GOT3 (cell line): ENCODE data around the gene LRIT2.
"Not testable (repeated sequence)": the region's sequence is repeated elsewhere in the genome, so short reads cannot be mapped to it uniquely, and the experiment has no call there.

Source experiments
- DNase-seq: peaks from one replicate; lab custom pipeline; 2025; ENCODE audit warnings: mixed read lengths; lab: John Stamatoyannopoulos, UW

The LRIT2 gene

DNA sequence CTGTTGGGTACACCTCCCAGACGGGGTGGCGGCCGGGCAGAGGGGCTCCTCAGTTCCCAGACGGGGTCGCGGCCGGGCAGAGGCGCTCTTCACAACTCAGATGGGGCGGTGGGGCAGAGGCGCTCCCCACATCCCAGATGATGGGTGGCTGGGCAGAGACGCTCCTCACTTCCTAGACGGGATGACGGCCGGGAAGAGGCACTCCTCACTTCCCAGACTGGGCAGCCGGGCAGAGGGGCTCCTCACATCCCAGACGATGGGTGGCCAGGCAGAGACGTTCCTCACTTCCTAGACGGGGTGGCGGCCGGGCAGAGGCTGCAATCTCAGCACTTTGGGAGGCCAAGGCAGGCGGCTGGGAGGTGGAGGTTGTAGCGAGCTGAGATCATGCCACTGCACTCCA is 45.0 kb downstream of the LRIT2 start:
- not testable (repeated sequence) for DNase-seq

GRCh38 chr10:84179059-84179710 is 46.2 kb downstream of the LRIT2 start:
- no peak for DNase-seq

DNA sequence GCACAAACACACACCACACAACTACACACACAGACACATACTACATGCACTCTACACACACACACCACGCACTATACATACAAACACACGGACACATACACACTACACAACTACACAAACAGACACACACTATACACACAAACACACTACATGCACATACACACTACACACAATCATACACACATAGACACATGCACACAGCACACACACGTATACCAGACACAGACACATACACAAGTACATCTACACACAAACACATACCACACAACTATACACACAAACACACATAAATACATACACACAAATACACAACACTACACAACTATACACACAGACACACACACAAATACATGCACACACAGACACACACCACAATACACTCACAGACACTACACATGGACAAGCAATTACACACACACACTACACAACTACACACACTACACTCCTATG is 47.2 kb downstream of the LRIT2 start:
- DNase-seq, result no peak

DNA sequence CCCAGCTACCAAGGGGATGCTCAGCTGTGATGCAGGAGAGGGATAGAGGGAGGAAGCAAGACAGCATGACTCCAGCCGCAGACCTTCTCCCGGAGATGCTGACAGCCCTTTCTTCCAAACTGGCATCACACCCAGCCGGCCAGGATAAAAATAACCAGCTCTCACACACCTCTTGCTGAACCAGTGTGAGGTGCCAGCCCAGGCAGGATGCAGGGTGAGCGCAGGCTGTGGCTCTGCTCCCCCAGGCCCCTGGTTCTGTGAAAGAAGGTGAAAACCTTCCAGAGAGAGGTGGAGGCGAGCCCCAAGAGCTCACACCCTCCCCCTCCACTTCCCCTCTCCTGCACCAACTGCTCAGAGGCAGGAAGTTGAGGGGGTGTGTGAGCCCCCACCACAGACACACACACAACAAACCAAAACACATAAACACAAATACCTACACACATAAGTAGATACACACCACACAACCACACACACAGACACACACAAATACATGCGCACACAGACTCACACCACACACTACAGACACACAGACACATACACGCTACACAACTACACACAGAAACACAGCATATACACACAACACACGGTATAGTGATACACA is 47.7 kb downstream of the LRIT2 start:
- no peak for DNase-seq

DNA sequence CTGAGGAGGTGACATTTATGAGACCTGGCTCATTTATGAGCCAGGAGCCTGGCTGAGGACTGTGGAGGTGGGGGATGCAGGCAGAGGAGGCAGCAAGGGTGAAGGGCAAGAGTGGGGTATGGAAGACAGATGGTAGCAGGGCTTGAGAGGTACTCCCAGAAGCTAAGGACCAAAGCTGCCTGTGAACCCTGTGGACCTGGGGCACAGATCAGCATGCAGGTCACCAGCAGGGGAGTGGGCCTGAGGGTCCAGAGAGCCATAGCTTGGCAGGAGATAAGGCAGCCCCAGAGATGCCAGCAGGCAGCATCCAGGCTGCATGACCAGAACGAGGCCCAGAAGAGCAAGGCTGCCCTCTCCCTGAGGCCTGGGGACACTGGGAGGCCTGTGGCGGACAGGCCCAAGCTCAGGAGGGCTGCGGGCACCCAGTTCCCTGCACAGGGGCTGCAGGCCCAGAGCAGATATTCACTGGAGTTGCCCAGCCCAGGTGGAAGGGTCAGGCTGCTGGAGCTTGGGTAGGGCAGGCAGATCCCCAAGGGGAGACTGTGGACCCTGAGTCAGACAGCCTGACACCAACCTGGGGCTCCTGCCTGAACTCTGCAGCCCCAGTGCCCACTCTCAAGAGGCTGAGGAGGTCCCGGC is 48.4 kb downstream of the LRIT2 start:
- DNase-seq, result no peak

- DNase-seq, result no peak
Measured at GRCh38 chr10:84176351-84176750, 49.0 kb downstream of the LRIT2 start.

DNA sequence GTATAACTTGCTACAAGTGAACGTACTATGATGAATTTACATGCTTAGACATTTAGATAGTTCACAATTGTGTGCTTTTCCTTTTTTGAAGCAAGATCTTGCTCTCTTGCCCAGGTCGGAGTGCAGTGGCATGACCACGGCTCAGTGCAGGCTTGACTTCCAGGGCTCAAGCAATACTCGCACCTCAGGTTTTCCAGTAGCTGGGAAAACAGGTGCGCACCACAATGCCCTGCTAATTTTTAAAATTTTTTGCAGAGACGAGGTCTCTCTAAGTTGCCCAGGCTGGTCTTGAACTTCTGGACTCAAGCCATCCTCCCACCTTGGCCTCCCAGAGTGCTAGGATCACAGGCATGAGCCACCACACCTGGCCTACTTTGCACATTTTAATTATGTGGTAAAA is 49.9 kb downstream of the LRIT2 start:
- no peak for DNase-seq

DNA sequence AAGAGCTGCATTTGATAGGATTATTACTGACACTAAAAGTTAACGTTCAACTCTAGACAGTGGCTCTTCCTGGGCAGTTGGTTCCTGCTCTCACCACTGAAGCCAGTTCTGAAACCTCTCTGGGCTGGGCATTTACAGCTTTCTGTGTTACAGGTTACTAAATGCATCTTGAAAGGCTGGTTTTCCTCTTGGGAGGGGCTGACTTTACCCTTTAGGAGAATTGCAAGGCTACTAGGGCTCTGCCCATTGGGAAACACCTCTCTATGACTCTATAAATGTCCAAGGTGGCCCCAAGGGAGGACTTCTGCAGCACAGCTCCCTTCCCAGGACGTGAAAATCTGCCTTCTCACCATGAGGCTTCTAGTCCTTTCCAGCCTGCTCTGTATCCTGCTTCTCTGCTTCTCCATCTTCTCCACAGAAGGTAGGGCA is 51.8 kb downstream of the LRIT2 start, which contains the start of gene GPR15LG:
Gene GPR15LG, plus strand, starts transcription at position 301 of the 429 bp plus-strand sequence. Its CDS starts 51 bp downstream, at position 352.
- DNase-seq, result no peak

DNA sequence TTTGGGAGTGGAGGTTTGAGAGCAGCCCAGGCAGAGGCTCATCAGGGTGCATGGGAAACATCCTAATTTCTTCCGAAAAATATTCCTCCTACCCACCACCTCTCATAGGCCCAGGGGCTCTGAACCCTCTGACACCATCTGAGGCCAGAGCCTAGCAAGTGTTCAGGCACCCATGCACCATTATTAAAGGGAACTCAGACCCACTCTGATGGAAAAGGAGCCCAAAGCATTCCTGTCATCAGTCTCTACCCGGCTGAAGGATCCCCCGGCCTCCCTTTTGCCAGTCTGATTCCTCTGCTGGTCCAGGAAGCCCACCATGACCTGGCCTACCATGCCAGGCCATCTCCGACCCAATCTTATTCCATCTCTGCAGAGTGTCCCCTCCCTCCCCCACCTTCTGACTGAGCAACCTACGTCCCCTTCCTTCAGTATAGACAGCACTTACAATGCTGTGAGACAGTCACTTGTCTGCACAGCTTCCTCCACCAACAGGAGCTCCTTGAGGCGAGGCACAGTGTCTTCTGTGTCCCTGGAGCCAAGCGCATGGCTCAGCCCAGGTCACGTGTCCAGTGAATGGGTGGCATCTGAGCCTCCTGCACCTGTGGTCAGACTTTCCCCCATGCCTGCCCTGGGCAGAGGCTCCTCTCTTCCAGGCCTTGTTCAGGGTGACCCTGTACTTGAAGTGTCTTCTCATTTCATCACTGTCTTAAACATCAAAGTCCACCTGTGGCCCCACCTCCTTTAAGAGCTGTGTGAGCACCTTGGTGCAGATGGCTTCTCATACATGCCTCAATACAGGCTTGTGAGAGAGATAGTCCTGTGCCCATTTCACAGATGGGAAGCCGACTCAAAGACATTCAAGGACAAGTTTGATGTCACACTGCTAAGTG is 52.6 kb downstream of the LRIT2 start:
- no peak for DNase-seq

DNA sequence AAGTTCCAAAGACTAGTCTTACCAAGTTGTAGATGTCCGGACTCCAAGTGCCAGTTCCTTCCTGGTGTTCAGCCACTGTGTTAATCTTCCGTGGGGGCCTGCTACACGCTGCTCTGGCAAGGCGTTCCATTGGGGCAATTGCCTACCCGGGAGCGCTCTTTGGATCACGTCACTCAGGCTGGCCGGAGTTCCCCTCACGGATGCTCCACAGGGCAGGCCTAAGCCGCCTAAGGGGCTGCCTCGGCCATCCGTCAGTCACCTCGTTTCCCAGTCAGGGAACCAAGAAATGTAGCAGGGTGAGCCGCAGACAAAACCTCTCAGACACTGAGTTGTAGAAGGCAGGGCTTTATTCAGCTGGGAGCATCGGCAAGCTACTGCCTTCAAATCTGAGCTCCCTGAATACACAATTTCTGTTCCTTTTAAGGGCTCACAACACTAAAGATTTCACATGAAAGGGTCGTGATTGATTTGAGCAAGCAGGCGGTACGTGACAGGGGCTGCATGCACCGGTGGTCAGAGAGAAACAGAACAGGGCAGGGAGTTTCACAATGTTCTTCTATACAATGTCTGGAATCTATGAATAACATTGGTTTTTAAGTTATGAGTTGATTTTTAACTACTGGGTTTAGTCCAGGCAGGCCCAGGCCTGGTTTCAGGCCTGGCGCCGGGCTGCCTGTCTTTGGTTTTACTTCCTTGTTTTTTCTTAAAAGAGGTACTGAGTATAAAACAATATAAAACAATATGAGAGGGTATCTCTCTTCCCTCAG is 53.5 kb downstream of the LRIT2 start:
- DNase-seq, result not testable (repeated sequence)

GRCh38 chr10:84171237-84171636 is 54.1 kb downstream of the LRIT2 start:
- not testable (repeated sequence) for DNase-seq
